GM18873 (cell line): Measurements from ENCODE around the gene GALNT18.

ENCODE experiments used
- ATAC-seq: cut with Tn5 transposase; IDR thresholded peaks from one replicate; pipeline ENCODE4 v1.9.1; 2021; ENCODE audit warnings: mild to moderate bottlenecking, moderate library complexity, moderate number of reproducible peaks; ENCODE audit not compliant: unreplicated experiment, low FRiP score

The GALNT18 gene

DNA sequence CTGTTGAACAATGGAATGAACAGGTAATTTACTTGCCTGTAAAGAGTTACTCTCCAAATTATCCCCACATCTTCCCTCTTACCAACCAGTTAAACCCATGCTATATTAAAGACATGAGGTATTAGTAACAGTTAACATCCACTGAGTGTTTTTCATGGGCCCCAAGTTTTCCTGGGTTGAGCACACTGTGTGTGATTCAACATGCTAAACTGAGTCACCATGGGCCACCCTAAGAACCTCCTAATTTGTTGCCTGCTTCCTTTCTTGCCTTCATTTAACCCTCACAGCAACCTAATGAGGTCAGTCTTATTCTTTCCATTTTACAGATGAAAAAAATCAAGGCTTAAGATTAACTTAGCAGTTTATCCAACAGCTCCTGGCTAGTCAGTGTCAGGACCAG is 51.0 kb downstream of the GALNT18 start:
- no peak for ATAC-seq

DNA sequence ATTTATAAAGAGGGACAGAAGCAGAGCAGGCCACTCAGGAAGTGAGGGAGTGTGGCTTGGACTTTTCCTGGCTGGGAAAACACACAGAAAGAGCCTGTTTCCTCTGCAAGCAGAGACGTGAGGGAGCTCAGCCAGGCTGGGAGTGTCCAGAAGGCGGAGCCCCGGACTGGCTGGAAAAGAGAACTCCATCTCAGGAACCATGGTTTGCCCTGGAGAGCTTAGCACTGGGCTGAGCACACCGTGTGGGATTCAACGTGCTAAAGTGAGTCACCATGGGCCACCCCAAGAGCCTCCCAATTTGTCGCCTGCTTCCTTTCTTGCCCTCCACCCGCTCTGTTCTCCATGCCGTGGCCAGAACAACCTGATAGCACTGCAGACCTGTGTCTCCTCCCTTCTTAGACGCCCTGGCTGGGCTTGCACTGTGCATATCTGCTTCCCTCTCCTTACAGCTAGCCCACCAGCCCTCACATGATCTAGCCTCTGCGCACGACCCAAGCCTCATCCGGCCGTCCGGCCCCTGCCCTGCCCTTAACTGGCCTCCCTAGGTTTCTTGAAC is 51.8 kb downstream of the GALNT18 start:
- ATAC-seq = no peak

DNA sequence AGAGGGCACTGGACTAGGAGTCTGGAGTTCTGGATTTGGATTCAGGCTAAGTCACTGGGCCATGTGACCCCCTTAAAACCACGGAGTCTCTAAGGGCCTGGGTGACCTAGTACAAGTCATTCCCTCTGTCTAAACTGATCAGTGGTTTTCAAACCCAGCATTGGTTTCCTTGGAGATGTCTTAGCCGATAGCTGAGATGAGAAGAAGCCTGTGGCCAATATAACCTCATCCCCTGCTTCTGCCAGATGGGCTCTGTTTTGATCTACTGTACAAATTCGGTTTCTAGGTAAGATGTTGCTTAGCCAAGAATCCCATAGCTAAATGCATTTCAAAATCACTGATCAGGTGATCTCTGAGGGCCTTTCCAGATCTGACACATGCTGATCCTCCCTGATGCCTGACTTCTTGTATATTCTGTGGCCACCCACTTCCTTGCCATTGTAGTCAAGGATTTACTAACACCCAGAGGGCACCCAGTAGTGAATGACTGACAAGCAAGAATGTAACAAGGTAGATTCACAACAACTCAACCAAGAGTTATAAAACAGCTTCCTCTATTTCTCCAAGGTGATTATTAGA is 53.1 kb downstream of the GALNT18 start:
- ATAC-seq = no peak

DNA sequence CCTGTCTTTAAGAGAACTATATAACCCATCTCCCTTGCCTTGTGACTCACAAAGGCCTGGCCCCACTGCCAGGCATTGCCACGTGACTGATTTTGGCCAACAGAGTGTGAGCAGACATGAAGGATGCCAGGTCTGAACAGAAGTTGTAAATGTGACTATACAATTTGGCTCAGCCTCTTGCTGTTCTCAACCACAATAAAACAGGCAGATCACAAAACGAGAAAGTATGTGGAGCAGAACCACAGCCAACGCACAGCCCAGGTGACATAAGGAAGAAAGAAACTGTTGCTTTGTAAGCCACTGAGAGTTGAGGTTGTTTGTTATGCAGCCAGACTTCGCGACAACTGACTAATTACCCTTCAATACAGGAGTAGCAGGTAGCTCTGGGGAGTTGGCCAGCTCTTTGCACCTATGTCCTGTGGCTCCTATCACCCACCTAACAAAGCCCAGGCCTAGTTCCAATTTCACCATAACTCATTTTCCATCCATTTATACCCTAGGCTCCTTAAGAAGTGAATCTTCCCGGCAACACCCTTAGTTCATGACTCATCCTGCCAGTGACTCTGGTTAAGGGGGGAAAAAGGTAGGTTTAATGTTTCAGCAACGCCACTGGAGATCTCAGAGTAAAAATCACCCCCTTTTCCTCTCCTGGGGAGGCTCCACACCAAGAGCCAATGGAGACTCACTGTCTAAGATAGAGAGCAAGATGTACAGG is 53.7 kb downstream of the GALNT18 start:
- ATAC-seq = no peak

DNA sequence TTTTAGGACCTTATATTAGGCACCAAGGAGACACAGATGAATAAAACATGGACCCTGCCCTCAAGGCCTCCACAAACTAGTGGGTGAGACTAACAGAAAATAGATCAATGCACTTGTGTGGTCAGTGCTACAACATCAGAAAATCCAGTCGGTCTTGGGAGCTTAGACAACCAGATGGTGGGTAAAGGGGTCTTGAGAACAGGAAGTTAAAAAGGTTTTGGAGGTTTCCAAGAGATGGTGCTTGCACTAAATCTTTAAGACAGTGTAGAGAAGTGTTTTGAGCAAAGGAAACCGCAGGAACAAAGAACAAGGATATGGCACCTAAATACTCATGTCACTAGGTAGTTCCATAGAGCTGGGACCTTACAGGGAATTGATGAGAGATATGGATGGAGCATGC is 56.2 kb downstream of the GALNT18 start:
- ATAC-seq = no peak

DNA sequence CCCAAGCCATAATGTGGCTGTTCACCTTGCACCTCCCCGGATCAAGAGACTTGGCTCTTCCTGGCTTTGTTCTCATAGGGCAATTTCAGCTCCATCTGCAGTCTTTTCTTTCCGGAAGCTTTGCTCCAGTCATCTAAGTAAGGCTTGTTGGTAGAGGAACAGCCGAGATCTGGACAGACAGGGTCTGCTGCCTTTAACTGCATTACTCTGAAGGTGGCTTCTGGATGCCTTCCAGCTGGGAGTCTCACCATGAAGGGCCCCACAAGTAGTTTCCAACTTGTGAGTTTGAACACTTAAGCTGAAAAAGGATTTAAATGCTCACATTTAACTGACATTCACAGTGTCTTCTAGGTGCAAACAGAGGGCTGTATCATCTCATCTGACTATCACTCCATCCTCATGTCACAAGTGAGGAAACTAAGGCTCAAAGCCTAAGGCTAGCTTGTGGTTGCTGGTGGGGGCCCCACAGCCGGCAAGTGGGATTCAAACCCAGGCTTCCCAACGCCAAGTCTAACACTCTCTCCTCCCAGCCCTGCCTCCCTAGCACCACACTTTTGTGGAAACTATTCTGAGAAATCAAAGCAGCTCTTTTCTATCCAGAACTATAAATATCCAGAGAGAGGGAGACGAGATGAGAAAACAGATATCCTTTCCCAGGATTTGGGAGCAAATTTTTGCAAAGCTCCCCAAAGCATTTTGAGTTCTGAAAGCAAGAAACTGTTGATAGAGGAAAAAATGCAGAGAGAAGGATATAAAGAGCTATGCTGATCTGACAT is 58.4 kb downstream of the GALNT18 start:
- ATAC-seq = no peak

DNA sequence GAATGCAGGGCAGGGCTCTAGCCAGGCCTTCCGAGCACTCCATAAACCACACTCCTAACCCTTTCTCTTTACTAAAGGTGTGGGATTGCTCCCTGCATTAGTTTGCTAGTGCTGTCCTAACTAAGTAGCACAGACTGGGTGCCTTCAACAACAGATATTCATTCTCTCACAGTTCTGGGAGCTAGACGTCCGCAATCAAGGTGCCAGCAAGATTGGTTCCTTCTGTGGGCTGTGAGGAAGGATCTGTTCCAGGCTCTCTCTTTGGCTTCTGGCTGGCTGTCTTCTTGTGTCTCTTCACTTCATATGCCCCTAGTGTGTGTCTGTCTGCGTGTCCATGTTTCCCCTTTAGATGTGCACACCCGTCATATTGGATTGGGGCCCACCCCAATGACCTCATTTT is 59.8 kb downstream of the GALNT18 start:
- ATAC-seq = no peak

DNA sequence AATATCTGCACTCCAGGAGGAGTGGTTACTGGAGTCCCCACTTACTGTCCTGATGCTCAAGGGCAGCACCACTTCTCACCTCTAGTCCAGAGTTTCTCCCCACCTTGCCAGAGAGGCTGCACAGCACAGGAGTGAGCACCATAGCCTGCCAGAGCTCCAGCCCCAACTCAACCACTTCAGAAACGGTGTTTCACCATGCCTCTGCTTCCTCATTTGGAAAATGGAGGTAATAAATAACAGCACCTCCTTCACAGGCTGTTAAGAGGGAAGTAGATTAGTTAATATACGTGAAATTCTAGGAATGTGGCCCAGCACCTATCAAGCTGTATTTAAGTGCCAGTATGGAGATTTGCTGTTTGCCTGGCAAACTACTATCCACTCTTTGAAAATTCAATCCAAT is 63.0 kb downstream of the GALNT18 start:
- ATAC-seq = no peak

DNA sequence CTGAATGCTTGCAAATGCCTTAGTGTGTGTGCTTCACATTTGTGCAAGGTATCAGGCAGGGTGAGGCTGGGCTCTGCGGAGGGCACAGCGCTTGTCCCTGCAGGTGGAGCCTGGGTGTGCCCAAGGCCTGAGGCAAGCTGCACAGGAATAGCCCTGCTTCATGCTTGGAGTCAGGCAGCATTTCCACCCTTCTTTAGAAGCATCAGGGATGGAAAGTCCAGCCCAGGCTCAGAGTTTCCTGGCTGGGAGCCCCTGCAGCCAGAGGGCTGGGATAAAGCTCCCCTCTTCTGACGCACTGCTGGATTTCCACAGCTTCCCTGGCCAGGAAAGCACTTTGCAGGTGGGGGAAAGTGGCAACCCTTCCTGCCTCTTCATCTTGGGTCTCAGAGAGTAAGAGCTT is 63.4 kb downstream of the GALNT18 start:
- ATAC-seq = no peak

DNA sequence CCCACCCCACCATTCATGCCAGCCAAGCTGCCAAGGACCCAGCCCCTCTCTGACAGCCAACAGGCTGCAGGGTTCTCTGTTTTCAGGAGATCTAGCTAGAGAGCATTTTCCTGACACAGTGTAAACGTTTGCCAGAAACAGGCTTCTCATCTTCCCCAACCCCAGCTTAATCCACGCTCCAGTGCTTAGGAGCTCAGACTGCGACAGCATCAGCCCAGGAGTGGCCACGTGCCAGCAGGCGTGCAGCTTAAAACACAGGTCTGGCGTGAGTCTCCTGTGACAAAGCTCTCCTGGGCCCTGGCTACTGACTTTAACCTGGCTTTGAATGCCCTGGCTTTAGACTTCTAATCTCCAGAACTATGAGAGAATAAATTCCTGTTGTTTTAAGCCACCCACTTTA is 66.6 kb downstream of the GALNT18 start:
- ATAC-seq = no peak

DNA sequence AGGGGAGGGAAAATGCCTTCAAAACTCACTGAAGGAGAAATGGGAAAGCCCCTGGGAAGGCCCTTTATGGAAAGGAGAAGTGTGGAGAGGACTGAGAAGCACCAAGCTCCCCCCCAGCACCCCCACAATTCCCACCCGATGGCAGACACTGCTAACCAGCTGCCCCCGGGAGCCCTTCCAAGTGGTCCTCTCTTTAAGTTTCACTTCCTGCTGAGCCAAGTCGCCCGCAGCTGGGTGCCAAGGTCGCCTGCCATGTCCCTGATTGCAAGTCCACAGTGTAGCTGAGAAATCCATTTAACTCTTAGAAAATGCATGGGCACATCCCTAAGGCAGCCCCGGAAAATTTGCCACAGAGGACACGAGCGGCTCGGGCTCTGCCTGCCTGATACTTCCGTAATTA is 68.2 kb downstream of the GALNT18 start:
- no peak for ATAC-seq

DNA sequence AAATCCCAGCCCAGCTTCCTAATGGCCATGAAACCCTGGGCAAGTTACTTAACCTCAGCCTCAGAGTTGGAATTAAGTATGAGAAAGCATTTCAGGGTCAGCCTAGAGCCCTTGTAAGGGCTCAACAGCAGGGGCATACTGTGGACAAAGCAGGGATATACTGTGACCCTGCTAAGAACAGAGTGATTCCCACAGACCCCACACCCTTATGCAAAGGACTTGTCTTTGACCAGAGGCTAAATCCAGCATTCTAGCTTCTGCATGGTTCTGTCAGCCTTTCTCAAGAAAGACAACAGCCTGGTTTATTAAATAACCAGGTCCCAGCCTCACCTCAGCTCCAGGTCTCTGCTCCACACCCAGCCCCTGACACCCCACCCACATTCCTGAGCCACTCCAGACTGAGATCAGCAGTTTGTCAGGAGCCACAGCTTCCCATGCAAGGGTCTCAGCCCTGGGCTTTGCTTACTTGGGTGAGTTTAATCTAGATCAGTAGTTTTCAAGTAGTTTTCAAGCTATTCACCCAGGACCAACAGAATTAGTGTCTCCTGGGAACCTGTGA is 69.2 kb downstream of the GALNT18 start:
- ATAC-seq = no peak

DNA sequence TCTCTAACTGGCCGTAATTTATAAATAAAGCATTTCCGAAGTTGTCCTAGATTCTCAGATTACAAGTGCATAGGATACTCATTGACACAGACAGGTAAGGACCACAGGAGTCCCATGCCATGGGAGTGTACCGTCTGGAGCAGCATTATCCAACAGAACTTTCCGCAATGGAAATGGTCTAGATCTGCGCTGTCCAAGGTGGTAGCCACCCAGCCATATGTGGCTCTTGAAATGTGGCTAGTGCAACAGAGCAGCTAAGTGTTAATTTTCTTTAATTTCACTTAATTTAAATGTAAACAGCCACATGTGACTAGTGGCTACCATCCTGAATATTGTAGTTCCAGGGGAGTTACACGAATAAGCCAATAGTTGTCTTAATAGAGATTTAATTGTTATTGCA is 71.3 kb downstream of the GALNT18 start:
- no peak for ATAC-seq

DNA sequence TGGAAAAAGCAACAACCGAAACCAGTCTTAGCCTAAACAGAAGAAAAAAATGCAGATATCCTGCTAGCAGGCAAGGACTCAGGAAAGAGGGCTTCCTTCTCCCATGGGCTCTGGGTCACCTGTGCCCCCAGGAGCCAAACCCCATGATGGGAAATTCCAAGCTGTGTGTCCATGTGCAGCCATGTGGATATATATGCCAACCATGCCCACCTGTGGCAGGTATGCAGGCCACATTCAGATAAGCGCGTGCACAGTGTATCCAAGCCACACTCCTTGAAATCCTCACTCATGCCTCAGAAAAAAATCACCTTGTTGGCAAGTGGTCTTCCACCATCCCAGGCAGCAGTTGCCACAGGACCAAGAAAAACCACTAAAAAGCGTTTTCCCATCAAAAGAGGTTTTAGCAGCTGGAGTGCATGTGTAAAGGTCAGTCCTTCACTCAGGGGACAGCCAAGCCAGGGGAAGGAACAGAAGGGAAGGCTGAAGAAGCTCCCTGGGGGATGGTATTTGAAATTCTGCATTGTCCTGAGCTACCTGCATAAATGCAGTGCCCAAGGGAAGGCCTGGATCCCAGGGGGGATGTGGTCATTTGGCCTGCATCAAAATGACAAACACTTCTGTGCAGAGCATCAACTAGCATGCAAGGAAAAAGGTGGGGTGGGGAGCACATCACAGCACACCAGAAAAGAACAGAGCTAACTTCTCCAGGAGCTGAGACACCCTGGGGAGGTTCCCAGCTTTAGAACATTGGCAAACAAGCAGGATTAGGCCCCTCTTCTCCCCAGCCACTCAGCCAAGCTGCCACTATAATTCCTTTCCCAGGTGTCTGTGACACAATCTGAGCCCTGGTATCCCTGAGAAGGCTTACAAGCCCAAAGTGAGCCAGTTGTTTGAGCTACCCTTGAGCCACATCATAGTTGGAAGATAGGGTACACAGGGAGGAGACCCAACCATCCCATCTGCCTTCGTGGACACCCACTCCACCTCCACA is 76.2 kb downstream of the GALNT18 start:
- ATAC-seq = no peak

DNA sequence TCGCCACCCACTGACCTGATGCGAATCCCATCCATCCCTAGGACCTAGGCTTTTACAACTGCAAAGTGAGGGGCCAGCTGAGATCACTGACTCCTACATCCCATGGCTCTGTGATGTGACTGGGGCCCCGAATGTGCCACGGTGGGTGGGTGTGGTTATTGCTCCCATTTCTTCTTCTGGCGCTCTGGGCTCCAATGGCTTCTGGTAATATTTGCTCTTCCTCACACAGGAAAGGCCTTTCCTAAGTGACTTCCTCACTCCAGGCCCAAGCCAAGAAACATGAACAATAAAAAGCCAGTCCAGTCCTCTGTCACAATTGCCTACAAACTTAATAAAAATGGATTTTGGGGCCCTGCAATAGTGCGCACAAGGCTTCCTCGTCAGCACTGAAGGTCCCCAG is 78.1 kb downstream of the GALNT18 start:
- ATAC-seq = no peak

DNA sequence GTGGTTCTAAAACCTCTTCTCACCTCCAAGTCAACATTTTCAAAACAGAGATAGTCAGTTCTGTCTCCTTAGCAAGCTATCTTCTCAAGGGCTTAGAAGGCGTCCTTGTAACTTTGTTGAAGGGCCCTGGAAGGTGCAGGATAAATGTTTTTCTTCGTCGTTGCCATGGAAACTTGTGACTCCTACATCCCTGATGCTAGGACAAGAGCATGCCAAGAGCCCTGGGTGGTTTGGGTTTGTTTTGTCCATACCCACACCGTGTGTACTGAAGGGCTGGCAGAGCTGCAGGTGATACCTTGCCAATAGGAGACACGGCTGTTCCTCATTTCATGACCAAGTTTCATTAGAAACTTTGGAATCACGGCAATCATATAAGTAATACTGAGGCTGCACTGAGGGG is 81.6 kb downstream of the GALNT18 start:
- no peak for ATAC-seq

DNA sequence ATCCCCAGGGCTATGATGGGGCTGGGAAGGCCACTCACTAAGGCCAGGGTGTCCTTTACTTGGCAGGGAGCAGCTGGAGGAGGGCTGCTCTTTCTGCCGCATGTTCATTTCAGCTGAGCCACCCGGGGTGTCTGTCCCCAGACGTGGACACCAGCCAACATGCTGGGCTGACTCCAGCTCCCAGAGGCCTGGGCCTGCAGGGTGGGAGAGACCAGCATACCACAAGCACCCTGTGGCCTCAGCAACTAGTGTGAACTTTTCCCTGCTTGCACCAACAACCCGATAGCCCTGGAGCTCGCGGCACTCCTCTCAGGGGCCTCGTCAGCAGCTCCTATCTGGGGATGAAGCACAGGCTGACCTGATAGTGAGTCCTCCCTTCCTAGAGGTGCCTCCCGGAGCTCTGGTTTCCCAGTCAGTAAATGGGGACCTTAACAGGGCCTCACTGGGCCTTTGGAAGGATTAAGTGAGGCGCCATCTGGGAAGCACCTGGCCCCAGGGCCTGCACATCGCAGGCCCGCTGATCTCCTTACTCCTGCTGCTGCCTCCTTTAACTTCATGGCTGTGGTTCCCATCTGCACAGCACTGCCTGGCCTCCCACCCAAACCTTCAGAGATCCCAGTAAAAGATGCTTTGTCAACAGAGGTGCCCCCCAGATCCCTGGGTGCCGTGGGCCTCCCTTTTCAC is 83.4 kb downstream of the GALNT18 start:
- no peak for ATAC-seq

DNA sequence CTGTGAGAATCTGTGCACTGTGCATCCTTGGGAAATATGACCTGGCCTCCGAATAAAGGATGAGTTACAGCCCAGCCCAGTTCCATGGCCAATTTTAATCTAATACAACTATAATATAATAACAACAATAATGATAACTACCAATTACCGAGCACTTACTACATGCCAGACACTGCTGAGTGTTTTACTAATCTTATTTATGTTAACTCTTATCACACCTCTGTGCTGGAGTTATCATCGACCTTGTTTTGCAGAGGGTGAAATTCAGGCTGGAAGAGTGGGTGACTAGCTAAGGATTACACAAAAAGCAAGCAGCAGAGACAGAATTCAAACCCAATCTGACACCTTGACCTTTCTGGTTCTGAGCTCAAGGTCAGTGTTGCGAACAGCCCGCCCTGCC is 83.9 kb downstream of the GALNT18 start:
- ATAC-seq = no peak

DNA sequence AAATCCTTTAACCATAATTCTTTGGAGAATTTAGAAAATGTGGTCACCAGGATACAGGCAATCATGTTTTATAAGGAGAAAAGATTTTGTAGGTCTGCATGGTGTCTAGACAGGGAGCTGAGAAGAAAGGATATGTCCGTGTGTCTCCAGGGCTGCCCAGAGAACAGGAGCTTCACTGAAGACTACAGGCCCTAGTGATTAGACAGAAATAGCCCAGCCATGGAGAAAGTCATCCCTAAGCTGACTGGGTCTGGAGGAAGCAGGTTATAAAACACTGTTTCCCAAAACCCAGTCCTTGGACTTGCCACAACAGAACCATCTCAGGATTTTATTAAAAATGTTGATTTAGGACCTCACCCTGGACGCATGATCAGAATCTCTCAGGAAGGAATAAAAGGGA is 84.4 kb downstream of the GALNT18 start:
- ATAC-seq = no peak
